OCI-LY1 (cell line): ENCODE data around the gene C17orf50.

Experiments used
- EZH2 ChIP-seq: fragments of 200-600 bp; sonication (generic), shearing (Covaris generic); IDR thresholded peaks from 2 replicates; pipeline ENCODE4 v1.8.0; 2017; ENCODE audit warnings: borderline replicate concordance, mixed run types, mild to moderate bottlenecking, antibody characterized with exemption, low read length, moderate library complexity, mixed read lengths
- TF ChIP-seq, protein P1 (sequence below): fragments of 200-600 bp; sonication (generic), shearing (Covaris generic); IDR thresholded peaks from 2 replicates; pipeline ENCODE4 v1.5.1; 2017; ENCODE audit warnings: mild to moderate bottlenecking, antibody characterized with exemption, low read length, moderate library complexity, mixed read lengths

DNA sequence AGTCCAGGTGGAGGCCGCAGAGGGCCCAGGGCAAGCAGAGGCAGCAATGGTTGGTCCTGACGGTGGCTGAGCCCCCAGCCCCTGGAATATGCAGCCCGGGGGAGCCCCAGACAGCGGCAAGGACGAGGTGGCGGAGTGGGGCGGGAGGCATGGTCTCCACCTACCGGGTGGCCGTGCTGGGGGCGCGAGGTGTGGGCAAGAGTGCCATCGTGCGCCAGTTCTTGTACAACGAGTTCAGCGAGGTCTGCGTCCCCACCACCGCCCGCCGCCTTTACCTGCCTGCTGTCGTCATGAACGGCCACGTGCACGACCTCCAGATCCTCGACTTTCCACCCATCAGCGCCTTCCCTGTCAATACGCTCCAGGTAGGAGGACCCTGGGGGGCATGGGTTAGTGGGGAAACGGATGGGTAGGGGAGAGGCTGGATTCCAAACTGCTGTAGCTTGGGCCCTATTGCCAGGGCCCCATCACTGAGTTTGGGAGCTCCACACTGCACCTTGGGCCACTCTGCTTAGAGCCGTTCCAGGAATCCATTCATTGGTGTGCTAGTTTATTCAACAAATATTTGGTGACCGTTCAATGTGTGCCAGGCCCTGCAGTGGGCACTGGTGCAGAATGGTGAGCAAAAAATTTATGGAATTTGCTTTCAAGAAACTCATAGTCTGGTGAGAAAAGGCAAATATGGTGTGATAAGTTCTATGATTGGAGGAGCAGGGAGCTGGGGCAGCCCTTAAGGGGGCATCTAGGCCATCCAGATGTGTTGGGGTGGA, 25.5 kb upstream of the C17orf50 start:
- TF ChIP-seq, protein P1, sequence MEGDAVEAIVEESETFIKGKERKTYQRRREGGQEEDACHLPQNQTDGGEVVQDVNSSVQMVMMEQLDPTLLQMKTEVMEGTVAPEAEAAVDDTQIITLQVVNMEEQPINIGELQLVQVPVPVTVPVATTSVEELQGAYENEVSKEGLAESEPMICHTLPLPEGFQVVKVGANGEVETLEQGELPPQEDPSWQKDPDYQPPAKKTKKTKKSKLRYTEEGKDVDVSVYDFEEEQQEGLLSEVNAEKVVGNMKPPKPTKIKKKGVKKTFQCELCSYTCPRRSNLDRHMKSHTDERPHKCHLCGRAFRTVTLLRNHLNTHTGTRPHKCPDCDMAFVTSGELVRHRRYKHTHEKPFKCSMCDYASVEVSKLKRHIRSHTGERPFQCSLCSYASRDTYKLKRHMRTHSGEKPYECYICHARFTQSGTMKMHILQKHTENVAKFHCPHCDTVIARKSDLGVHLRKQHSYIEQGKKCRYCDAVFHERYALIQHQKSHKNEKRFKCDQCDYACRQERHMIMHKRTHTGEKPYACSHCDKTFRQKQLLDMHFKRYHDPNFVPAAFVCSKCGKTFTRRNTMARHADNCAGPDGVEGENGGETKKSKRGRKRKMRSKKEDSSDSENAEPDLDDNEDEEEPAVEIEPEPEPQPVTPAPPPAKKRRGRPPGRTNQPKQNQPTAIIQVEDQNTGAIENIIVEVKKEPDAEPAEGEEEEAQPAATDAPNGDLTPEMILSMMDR, result no peak
- no peak for TF ChIP-seq EZH2
